ENCODE measurements around the gene SPRR2F.

Gene SPRR2F

GRCh38 chr1:153100245-153100644 lies 13.1 kb downstream of the SPRR2F start:
- no peak for TF ChIP-seq ZNF274 (IDR thresholded peaks at IDR 0.05; ENCODE audit: low read depth, low read length)
- H3K4me3 ChIP-seq (ENCODE audit: low read length), result no peak overlapping the region

GRCh38 chr1:153099461-153100045 lies 13.8 kb downstream of the SPRR2F start:
- no peak overlapping the region for H3K4me3 ChIP-seq (ENCODE audit: low read length)
- no peak for TF ChIP-seq ZNF274 (IDR thresholded peaks at IDR 0.05; ENCODE audit: low read depth, low read length)

GRCh38 chr1:153095764-153096163 lies 17.6 kb downstream of the SPRR2F start:
- TF ChIP-seq ZNF274 (IDR thresholded peaks at IDR 0.05; ENCODE audit: low read depth, low read length), result no peak
- H3K4me3 ChIP-seq (ENCODE audit: low read length), result no peak overlapping the region

GRCh38 chr1:153094426-153094825 lies 18.9 kb downstream of the SPRR2F start, which contains the start of gene SPRR2E:
Gene SPRR2E (minus strand): TSS chr1:153094526. CDS start chr1:153093751, 775 bp downstream.
- no peak within 1 kb of the TSS for H3K4me3 ChIP-seq (ENCODE audit: low read length)
- no peak for TF ChIP-seq ZNF274 (IDR thresholded peaks at IDR 0.05; ENCODE audit: low read depth, low read length)

- no peak for TF ChIP-seq ZNF274 (IDR thresholded peaks at IDR 0.05; ENCODE audit: low read depth, low read length)
- no peak overlapping the region for H3K4me3 ChIP-seq (ENCODE audit: low read length)
These were observed 25.7 kb downstream of the SPRR2F start for GRCh38 chr1:153087652-153088051.

GRCh38 chr1:153081736-153082135 lies 31.6 kb downstream of the SPRR2F start:
- no peak for TF ChIP-seq ZNF274 (IDR thresholded peaks at IDR 0.05; ENCODE audit: low read depth, low read length)
- H3K4me3 ChIP-seq (ENCODE audit: low read length), result no peak overlapping the region

GRCh38 chr1:153072806-153073726 lies 40.2 kb downstream of the SPRR2F start:
- TF ChIP-seq ZNF274 (IDR thresholded peaks at IDR 0.05; ENCODE audit: low read depth, low read length), result no peak
- no peak overlapping the region for H3K4me3 ChIP-seq (ENCODE audit: low read length)

- no peak within 1 kb of the TSS for H3K4me3 ChIP-seq (ENCODE audit: low read length)
- no peak for TF ChIP-seq ZNF274 (IDR thresholded peaks at IDR 0.05; ENCODE audit: low read depth, low read length)
These were observed 41.8 kb downstream of the SPRR2F start, which contains the start of gene SPRR2B for GRCh38 chr1:153071511-153071910. Gene SPRR2B (minus strand): TSS chr1:153071611. CDS start chr1:153070839, 772 bp downstream.

GRCh38 chr1:153070243-153070642 lies 43.1 kb downstream of the SPRR2F start:
- H3K4me3 ChIP-seq (ENCODE audit: low read length), result no peak overlapping the region
- no peak for TF ChIP-seq ZNF274 (IDR thresholded peaks at IDR 0.05; ENCODE audit: low read depth, low read length)

Measured in GM08714 (cell line).